ENCODE data around the gene ZNF423.

ZNF423 gene

GRCh38 chr16:49559242-49559641, 296.7 kb downstream of the ZNF423 start:
- Histone ChIP-seq H3K4me3 (ENCODE audit: low read length) (no peak overlapping the region), H3K79me2 (ENCODE audit: control insufficient read depth, low read length) (no peaks in the 10 kb centered on the region), H3K4me1 (ENCODE audit: control insufficient read depth, low read length) (no peaks in the 10 kb centered on the region), H3K9me2 (replicated peaks; ENCODE audit: control insufficient read depth, low read length) (no peaks in the 10 kb centered on the region), H3F3A (ENCODE audit: control insufficient read depth, insufficient read depth) (no peaks in the 10 kb centered on the region), H3K36me3 (ENCODE audit: control insufficient read depth, low read length) (no peaks in the 10 kb centered on the region), H3K4me2 (ENCODE audit: low read length) (no peak overlapping the region), H3K9me3 (ENCODE audit: control insufficient read depth, insufficient read depth, low read length) (no peaks in the 10 kb centered on the region), H3K27ac (ENCODE audit: low read depth, low read length) (no peak overlapping the region), H3K27me3 (ENCODE audit: control insufficient read depth, low read length) (no peaks in the 10 kb centered on the region), H4K20me1 (ENCODE audit: control insufficient read depth, insufficient read depth, low read depth, low read length) (no peaks in the 10 kb centered on the region)
- no peak for TF ChIP-seq CTCF (IDR thresholded peaks at IDR 0.05; ENCODE audit: low read depth, low read length, poor library complexity, severe bottlenecking)
- no peak for TF ChIP-seq EZH2phosphoT487 (IDR thresholded peaks at IDR 0.05; ENCODE audit: borderline replicate concordance, low read length)

- H3F3A ChIP-seq (ENCODE audit: control insufficient read depth, insufficient read depth) = no peaks in the 10 kb centered on the region
- H3K4me1 ChIP-seq (ENCODE audit: control insufficient read depth, low read length) = no peaks in the 10 kb centered on the region
- H3K79me2 ChIP-seq (ENCODE audit: control insufficient read depth, low read length) = no peaks in the 10 kb centered on the region
- TF ChIP-seq CTCF (IDR thresholded peaks at IDR 0.05; ENCODE audit: low read depth, low read length, poor library complexity, severe bottlenecking) = no peak
- TF ChIP-seq EZH2phosphoT487 (IDR thresholded peaks at IDR 0.05; ENCODE audit: borderline replicate concordance, low read length) = no peak
- H3K27me3 ChIP-seq (ENCODE audit: control insufficient read depth, low read length) = no peaks in the 10 kb centered on the region
- H3K36me3 ChIP-seq (ENCODE audit: control insufficient read depth, low read length) = no peaks in the 10 kb centered on the region
- no peaks in the 10 kb centered on the region for H3K9me3 ChIP-seq (ENCODE audit: control insufficient read depth, insufficient read depth, low read length)
- H3K4me2 ChIP-seq (ENCODE audit: low read length) = no peak overlapping the region
- H3K27ac ChIP-seq (ENCODE audit: low read depth, low read length) = no peak overlapping the region
- no peak overlapping the region for H3K4me3 ChIP-seq (ENCODE audit: low read length)
- no peaks in the 10 kb centered on the region for H4K20me1 ChIP-seq (ENCODE audit: control insufficient read depth, insufficient read depth, low read depth, low read length)
- H3K9me2 ChIP-seq (replicated peaks; ENCODE audit: control insufficient read depth, low read length) = no peaks in the 10 kb centered on the region
These were observed 297.5 kb downstream of the ZNF423 start for GRCh38 chr16:49558451-49558850.

- H3K4me3 ChIP-seq (ENCODE audit: low read length) = no peak overlapping the region
- no peaks in the 10 kb centered on the region for H3K9me2 ChIP-seq (replicated peaks; ENCODE audit: control insufficient read depth, low read length)
- H3K4me1 ChIP-seq (ENCODE audit: control insufficient read depth, low read length) = no peaks in the 10 kb centered on the region
- peaks cover 4% of the 10 kb centered on the region; the same call in 1 of the 2 replicates for H3K27me3 ChIP-seq (ENCODE audit: control insufficient read depth, low read length)
- H3K9me3 ChIP-seq (ENCODE audit: control insufficient read depth, insufficient read depth, low read length) = no peaks in the 10 kb centered on the region
- H4K20me1 ChIP-seq (ENCODE audit: control insufficient read depth, insufficient read depth, low read depth, low read length) = no peaks in the 10 kb centered on the region
- H3F3A ChIP-seq (ENCODE audit: control insufficient read depth, insufficient read depth) = no peaks in the 10 kb centered on the region
- no peak overlapping the region for H3K27ac ChIP-seq (ENCODE audit: low read depth, low read length)
- H3K36me3 ChIP-seq (ENCODE audit: control insufficient read depth, low read length) = no peaks in the 10 kb centered on the region
- H3K79me2 ChIP-seq (ENCODE audit: control insufficient read depth, low read length) = no peaks in the 10 kb centered on the region
- peak; percentile 54 for TF ChIP-seq CTCF (IDR thresholded peaks at IDR 0.05; ENCODE audit: low read depth, low read length, poor library complexity, severe bottlenecking)
- no peak for TF ChIP-seq EZH2phosphoT487 (IDR thresholded peaks at IDR 0.05; ENCODE audit: borderline replicate concordance, low read length)
- H3K4me2 ChIP-seq (ENCODE audit: low read length) = no peak overlapping the region
These were observed 299.1 kb downstream of the ZNF423 start for GRCh38 chr16:49556606-49557446.

Measured in DOHH2 (cell line).